ENCODE measurements around the gene CDK16. TPM values are rescaled to one million over a fixed set of nuclear protein-coding genes. Genes with fewer than 3 reads are reported as not detected.

The CDK16 gene
- total and polyA plus RNA-seq, 4 donors: 76.6 to 216 (median 139) TPM

GRCh38 chrX:47174846-47175587 is 43.5 kb upstream of the CDK16 start:
- no peaks in the 10 kb centered on the region for H3K9me3 ChIP-seq (ENCODE audit: control insufficient read depth, insufficient read depth, low read length)
- no peak overlapping the region for H3K4me3 ChIP-seq (ENCODE audit: low read depth, low read length)
- DNase-seq (ENCODE audit: low read depth in 4 of 6, low spot score in 6 of 6): no peak
- 81% methylated on average over 21 of the region's 23 CpGs for WGBS (ENCODE audit: insufficient coverage)
- H3K27me3 ChIP-seq (ENCODE audit: control insufficient read depth, insufficient read depth, low read length): peaks cover 50% of the 10 kb centered on the region
- peaks cover 96% of the 10 kb centered on the region for H3K36me3 ChIP-seq (ENCODE audit: control insufficient read depth, insufficient read depth, low read length)
- no peak overlapping the region for H3K27ac ChIP-seq (ENCODE audit: low read depth, low read length)
- peaks cover 3% of the 10 kb centered on the region for H3K4me1 ChIP-seq (ENCODE audit: control insufficient read depth, insufficient read depth, low read length)

GRCh38 chrX:47175588-47175980 is 42.9 kb upstream of the CDK16 start:
- no peaks in the 10 kb centered on the region for H3K9me3 ChIP-seq (ENCODE audit: control insufficient read depth, insufficient read depth, low read length)
- H3K27ac ChIP-seq (ENCODE audit: low read depth, low read length): no peak overlapping the region
- no peak overlapping the region for H3K4me3 ChIP-seq (ENCODE audit: low read depth, low read length)
- H3K36me3 ChIP-seq (ENCODE audit: control insufficient read depth, insufficient read depth, low read length): peaks cover 96% of the 10 kb centered on the region
- H3K4me1 ChIP-seq (ENCODE audit: control insufficient read depth, insufficient read depth, low read length): no peaks in the 10 kb centered on the region
- WGBS (ENCODE audit: insufficient coverage): 81% methylated on average over 11 of the region's 12 CpGs
- peaks cover 52% of the 10 kb centered on the region for H3K27me3 ChIP-seq (ENCODE audit: control insufficient read depth, insufficient read depth, low read length)
- no peak for DNase-seq (ENCODE audit: low read depth in 4 of 6, low spot score in 6 of 6)

- 80% methylated on average over 19 of the region's 23 CpGs for WGBS (ENCODE audit: insufficient coverage)
- peaks cover 92% of the 10 kb centered on the region for H3K36me3 ChIP-seq (ENCODE audit: control insufficient read depth, insufficient read depth, low read length)
- no peaks in the 10 kb centered on the region for H3K4me1 ChIP-seq (ENCODE audit: control insufficient read depth, insufficient read depth, low read length)
- no peaks in the 10 kb centered on the region for H3K9me3 ChIP-seq (ENCODE audit: control insufficient read depth, insufficient read depth, low read length)
- H3K4me3 ChIP-seq (ENCODE audit: low read depth, low read length): no peak overlapping the region
- DNase-seq (ENCODE audit: low read depth in 4 of 6, low spot score in 6 of 6): no peak
- H3K27ac ChIP-seq (ENCODE audit: low read depth, low read length): no peak overlapping the region
- peaks cover 51% of the 10 kb centered on the region for H3K27me3 ChIP-seq (ENCODE audit: control insufficient read depth, insufficient read depth, low read length)
Measured at GRCh38 chrX:47176101-47176740, 42.3 kb upstream of the CDK16 start.

- Histone ChIP-seq H3K4me3 (ENCODE audit: low read depth, low read length) (no peak overlapping the region), H3K4me1 (ENCODE audit: control insufficient read depth, insufficient read depth, low read length) (no peaks in the 10 kb centered on the region), H3K9me3 (ENCODE audit: control insufficient read depth, insufficient read depth, low read length) (no peaks in the 10 kb centered on the region), H3K27ac (ENCODE audit: low read depth, low read length) (no peak overlapping the region), H3K36me3 (ENCODE audit: control insufficient read depth, insufficient read depth, low read length) (peaks cover 93% of the 10 kb centered on the region), H3K27me3 (ENCODE audit: control insufficient read depth, insufficient read depth, low read length) (peaks cover 52% of the 10 kb centered on the region)
- 41% methylated on average over 2 of the region's 2 CpGs for WGBS (ENCODE audit: insufficient coverage)
- DNase-seq (ENCODE audit: low read depth in 4 of 6, low spot score in 6 of 6): no peak
Measured at GRCh38 chrX:47177079-47177478, 41.4 kb upstream of the CDK16 start.

GRCh38 chrX:47178337-47178736 is 40.1 kb upstream of the CDK16 start:
- no peak overlapping the region for H3K27ac ChIP-seq (ENCODE audit: low read depth, low read length)
- no peaks in the 10 kb centered on the region for H3K9me3 ChIP-seq (ENCODE audit: control insufficient read depth, insufficient read depth, low read length)
- no peaks in the 10 kb centered on the region for H3K4me1 ChIP-seq (ENCODE audit: control insufficient read depth, insufficient read depth, low read length)
- 82% methylated on average over 5 of the region's 5 CpGs for WGBS (ENCODE audit: insufficient coverage)
- H3K4me3 ChIP-seq (ENCODE audit: low read depth, low read length): no peak overlapping the region
- no peak for DNase-seq (ENCODE audit: low read depth in 4 of 6, low spot score in 6 of 6)
- peaks cover 52% of the 10 kb centered on the region for H3K27me3 ChIP-seq (ENCODE audit: control insufficient read depth, insufficient read depth, low read length)
- H3K36me3 ChIP-seq (ENCODE audit: control insufficient read depth, insufficient read depth, low read length): peaks cover 87% of the 10 kb centered on the region

GRCh38 chrX:47179221-47179927 is 39.1 kb upstream of the CDK16 start:
- DNase-seq (ENCODE audit: low read depth in 4 of 6, low spot score in 6 of 6): no peak
- H3K27ac ChIP-seq (ENCODE audit: low read depth, low read length): no peak overlapping the region
- H3K27me3 ChIP-seq (ENCODE audit: control insufficient read depth, insufficient read depth, low read length): peaks cover 53% of the 10 kb centered on the region
- WGBS (ENCODE audit: insufficient coverage): 69% methylated on average over 14 of the region's 14 CpGs
- H3K36me3 ChIP-seq (ENCODE audit: control insufficient read depth, insufficient read depth, low read length): peaks cover 85% of the 10 kb centered on the region
- no peaks in the 10 kb centered on the region for H3K4me1 ChIP-seq (ENCODE audit: control insufficient read depth, insufficient read depth, low read length)
- H3K9me3 ChIP-seq (ENCODE audit: control insufficient read depth, insufficient read depth, low read length): no peaks in the 10 kb centered on the region
- no peak overlapping the region for H3K4me3 ChIP-seq (ENCODE audit: low read depth, low read length)

GRCh38 chrX:47179928-47180255 is 38.6 kb upstream of the CDK16 start:
- Histone ChIP-seq H3K27me3 (ENCODE audit: control insufficient read depth, insufficient read depth, low read length) (peaks cover 53% of the 10 kb centered on the region), H3K27ac (ENCODE audit: low read depth, low read length) (no peak overlapping the region)

GRCh38 chrX:47180346-47180745 is 38.1 kb upstream of the CDK16 start:
- no peak overlapping the region for H3K27ac ChIP-seq (ENCODE audit: low read depth, low read length)
- H3K4me3 ChIP-seq (ENCODE audit: low read depth, low read length): no peak overlapping the region
- WGBS (ENCODE audit: insufficient coverage): 67% methylated on average over 4 of the region's 8 CpGs
- peaks cover 52% of the 10 kb centered on the region for H3K27me3 ChIP-seq (ENCODE audit: control insufficient read depth, insufficient read depth, low read length)
- peaks cover 85% of the 10 kb centered on the region for H3K36me3 ChIP-seq (ENCODE audit: control insufficient read depth, insufficient read depth, low read length)
- H3K9me3 ChIP-seq (ENCODE audit: control insufficient read depth, insufficient read depth, low read length): no peaks in the 10 kb centered on the region
- no peak for DNase-seq (ENCODE audit: low read depth in 4 of 6, low spot score in 6 of 6)
- H3K4me1 ChIP-seq (ENCODE audit: control insufficient read depth, insufficient read depth, low read length): no peaks in the 10 kb centered on the region

More at GRCh38 chrX:47179928-47180255, 38.6 kb upstream of the CDK16 start:
- WGBS (ENCODE audit: insufficient coverage): 90% methylated on average over 17 of the region's 18 CpGs
- no peaks in the 10 kb centered on the region for H3K9me3 ChIP-seq (ENCODE audit: control insufficient read depth, insufficient read depth, low read length)
- H3K4me3 ChIP-seq (ENCODE audit: low read depth, low read length): no peak overlapping the region
- no peaks in the 10 kb centered on the region for H3K4me1 ChIP-seq (ENCODE audit: control insufficient read depth, insufficient read depth, low read length)
- peaks cover 85% of the 10 kb centered on the region for H3K36me3 ChIP-seq (ENCODE audit: control insufficient read depth, insufficient read depth, low read length)
- no peak for DNase-seq (ENCODE audit: low read depth in 4 of 6, low spot score in 6 of 6)

GRCh38 chrX:47181301-47181700 is 37.2 kb upstream of the CDK16 start:
- no peaks in the 10 kb centered on the region for H3K9me3 ChIP-seq (ENCODE audit: control insufficient read depth, insufficient read depth, low read length)
- no peak overlapping the region for H3K4me3 ChIP-seq (ENCODE audit: low read depth, low read length)
- no peaks in the 10 kb centered on the region for H3K4me1 ChIP-seq (ENCODE audit: control insufficient read depth, insufficient read depth, low read length)
- H3K27me3 ChIP-seq (ENCODE audit: control insufficient read depth, insufficient read depth, low read length): peaks cover 49% of the 10 kb centered on the region
- 95% methylated on average over 9 of the region's 10 CpGs for WGBS (ENCODE audit: insufficient coverage)
- no peak for DNase-seq (ENCODE audit: low read depth in 4 of 6, low spot score in 6 of 6)
- no peak overlapping the region for H3K27ac ChIP-seq (ENCODE audit: low read depth, low read length)
- peaks cover 85% of the 10 kb centered on the region for H3K36me3 ChIP-seq (ENCODE audit: control insufficient read depth, insufficient read depth, low read length)
